Hematopoietic multipotent progenitor cell treated with erythropoietin and hydrocortisone succinate and interleukin-3 and kit ligand, for 6 days (in vitro differentiated cells): Measurements from ENCODE around the gene ZBTB9.

Source experiments
- DNase-seq: peaks from one replicate; pipeline ENCODE4 v3.0.0-alpha.2; 2015

ZBTB9 gene, protein sequence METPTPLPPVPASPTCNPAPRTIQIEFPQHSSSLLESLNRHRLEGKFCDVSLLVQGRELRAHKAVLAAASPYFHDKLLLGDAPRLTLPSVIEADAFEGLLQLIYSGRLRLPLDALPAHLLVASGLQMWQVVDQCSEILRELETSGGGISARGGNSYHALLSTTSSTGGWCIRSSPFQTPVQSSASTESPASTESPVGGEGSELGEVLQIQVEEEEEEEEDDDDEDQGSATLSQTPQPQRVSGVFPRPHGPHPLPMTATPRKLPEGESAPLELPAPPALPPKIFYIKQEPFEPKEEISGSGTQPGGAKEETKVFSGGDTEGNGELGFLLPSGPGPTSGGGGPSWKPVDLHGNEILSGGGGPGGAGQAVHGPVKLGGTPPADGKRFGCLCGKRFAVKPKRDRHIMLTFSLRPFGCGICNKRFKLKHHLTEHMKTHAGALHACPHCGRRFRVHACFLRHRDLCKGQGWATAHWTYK

DNA sequence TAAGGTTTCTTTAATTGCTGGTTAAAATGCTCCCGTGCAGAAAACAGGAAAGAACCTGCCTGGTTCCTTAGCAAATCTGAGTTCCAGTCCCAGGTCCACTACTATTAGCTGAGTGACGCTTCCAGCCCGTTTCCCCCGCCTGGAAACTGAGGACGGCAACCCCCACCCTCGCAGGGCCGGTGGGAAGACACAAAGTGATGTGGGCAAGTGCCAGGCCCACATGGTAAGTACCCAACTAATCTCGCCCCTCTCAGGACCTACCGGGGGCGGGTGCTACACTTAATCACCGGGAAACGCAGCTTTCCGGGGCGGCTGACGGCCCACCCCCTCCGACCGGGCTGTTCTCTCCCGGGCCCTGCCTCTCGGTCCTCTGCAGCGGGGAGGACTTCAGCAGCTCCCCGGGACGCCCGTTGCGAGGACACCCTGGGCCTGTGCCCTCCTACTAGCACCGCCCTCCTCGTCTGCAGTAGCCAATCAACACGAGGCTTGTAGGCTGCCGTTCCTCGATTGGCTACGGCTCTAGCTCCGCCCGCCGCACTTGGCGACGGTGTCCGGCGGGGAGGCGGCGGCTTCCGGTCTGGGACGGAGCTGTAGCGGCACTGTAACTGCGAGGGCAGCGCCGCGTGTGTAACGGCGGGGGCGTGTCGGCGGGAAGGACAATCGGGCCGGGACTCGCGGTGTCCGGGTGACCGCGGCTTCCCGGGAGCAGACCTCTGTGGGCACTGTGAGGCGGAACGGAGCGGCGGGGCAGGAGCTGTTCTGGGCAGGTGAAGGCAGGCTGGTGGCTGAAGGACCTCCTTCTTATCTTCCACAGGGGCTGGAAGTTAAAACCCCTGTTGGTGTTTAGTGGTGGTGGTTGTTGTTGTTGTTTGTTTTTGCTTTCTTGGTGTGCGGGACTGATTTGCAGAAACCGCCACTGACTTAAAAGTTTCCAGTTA lies at the start of gene ZBTB9:
Gene ZBTB9, plus strand, starts transcription at position 568 of the 938 bp plus-strand sequence. CDS start 525 bp downstream, outside the sequence.
- DNase-seq, result peak; percentile 98

DNA sequence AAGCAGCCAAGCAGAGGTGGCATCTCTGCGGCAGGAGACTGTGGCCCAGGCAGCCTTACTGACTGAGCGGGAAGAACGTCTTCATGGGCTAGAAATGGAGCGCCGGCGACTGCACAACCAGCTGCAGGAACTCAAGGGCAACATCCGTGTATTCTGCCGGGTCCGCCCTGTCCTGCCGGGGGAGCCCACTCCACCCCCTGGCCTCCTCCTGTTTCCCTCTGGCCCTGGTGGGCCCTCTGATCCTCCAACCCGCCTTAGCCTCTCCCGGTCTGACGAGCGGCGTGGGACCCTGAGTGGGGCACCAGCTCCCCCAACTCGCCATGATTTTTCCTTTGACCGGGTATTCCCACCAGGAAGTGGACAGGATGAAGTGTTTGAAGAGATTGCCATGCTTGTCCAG lies 49.5 kb upstream of the ZBTB9 start:
- DNase-seq, result no peak

DNA sequence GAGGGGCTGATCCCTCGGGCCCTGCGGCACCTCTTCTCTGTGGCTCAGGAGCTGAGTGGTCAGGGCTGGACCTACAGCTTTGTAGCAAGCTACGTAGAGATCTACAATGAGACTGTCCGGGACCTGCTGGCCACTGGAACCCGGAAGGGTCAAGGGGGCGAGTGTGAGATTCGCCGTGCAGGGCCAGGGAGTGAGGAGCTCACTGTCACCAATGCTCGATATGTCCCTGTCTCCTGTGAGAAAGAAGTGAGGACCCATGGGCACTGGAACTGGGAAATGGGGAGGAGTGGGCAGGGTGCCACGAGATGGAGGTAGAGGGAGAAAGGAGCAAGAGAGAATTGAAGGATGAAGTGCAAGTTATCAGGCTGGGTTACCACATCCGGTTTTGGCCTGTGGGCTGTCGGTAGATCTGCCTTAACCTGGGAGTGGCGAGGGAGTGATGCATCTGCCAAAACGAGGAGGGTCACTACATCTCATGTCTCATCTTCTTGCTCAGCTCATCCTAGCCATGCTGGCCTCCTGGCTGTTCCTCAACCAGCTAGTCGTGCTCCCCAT lies 48.9 kb upstream of the ZBTB9 start:
- DNase-seq, result no peak

DNA sequence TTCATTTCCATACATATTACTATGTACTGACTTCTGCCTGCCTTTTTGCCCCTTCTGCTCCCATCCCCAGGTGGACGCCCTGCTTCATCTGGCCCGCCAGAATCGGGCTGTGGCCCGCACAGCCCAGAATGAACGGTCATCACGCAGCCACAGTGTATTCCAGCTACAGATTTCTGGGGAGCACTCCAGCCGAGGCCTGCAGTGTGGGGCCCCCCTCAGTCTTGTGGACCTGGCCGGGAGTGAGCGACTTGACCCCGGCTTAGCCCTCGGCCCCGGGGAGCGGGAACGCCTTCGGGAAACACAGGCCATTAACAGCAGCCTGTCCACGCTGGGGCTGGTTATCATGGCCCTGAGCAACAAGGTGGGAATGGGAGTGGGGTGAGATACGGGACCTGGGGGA lies 48.2 kb upstream of the ZBTB9 start:
- DNase-seq, result no peak

DNA sequence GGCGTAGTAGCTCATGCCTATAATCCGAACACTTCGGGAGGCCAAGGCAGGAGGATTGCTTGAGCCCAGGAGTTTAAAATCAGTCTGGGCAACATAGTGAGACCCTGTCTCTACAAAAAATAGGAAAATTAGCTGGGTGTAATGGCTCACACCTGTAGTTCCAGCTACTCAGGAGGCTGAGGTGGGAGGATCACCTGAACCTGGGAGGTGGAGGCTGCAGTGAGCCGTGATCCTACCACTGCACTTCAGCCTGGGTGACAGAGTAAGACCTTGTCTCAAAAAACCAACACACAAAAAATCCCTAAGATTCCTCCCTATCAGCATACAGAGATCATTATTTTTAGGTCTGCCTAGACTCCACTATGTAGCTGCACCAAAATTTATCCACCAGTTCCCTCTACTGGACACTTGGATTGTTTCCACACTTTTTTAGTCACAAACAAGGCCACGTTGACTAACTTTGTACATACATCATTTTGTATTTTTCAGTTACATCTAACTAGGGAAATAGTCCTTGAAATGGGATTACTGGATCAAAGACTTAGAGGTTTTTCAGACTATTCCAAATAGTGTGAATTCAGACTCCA lies 47.2 kb upstream of the ZBTB9 start:
- DNase-seq, result peak; percentile 77

DNA sequence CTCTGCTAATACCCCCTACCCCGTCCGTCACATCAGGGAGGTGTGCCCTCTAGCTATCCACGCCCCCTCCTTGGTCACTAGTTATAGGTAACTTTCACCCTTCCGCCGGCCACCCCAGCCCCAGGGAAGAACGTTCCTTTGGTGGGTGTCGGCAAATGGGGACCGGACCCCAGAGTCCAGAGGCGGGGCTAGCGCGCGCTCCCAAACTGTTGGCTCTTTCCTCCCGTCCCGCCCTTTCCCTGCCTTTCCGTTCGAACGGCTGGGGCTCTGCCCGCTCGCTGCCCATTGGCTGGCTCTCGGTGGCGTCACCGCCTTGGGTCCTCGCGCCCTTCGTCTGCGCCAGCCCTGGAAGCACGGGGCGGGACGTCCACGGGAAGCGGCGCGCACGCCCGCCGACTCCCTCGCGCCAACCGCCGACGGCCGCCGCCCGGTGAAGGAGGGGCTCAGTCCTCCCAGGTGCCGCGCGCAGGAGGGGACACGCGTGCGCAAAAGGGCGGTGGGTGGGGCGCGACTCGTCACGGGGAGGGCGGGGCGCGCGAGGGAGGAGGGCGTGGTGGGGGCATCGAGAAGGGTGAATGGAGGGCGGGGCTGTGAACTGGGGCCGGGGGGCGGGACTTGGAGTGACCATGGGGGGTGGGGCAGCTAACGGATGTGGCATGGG lies 44.2 kb upstream of the ZBTB9 start:
- DNase-seq, result peak; percentile 99

DNA sequence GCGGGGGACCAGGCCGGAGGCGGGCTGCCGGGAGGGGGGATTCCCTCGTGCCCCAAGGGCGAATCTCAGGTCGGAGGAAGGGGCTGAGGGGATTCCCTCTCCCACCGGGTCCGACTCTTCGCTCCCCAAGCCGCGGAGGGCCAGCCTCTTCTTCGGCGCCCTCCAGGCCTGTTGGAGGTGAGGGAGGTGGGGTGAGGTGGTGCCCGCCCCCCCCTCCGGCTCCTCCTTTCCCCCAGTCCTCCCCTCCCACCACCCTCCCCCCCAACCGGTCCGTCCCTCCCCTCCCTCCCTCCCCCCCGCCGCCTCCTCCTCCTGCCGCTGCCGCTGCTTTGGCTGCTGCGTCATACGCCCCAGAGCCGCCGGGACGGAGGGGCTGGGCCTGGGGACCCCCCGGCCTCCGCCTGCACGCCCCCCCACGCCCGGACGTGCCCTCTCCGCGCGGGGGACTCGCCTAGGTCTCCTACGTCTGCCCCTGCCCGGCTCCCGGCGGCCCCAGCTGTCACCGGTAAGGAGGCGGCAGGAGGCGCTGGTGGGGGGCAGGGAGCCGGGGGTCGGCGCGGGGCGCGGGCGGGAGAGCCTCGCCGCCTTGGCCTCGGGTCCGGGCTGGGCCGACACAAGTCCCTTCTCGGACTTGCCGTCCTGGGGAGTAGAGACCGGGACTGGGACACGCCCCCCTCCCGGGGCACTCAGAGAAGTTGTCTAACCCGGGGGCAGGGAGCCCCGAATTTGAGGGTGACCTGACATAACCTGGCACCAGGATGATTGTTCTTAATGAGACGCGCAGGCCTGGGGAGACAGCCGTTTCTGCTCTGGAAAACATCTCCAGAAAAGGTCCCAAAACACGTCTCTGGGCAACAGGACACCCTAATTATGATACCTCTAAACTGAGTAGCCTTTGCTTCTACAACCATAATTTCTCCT lies 43.4 kb upstream of the ZBTB9 start, which contains the start of gene PHF1:
Gene PHF1, plus strand, starts transcription at position 304 of the 921 bp plus-strand sequence. CDS start 1,250 bp downstream, outside the sequence.
- peak; percentile 89 for DNase-seq

DNA sequence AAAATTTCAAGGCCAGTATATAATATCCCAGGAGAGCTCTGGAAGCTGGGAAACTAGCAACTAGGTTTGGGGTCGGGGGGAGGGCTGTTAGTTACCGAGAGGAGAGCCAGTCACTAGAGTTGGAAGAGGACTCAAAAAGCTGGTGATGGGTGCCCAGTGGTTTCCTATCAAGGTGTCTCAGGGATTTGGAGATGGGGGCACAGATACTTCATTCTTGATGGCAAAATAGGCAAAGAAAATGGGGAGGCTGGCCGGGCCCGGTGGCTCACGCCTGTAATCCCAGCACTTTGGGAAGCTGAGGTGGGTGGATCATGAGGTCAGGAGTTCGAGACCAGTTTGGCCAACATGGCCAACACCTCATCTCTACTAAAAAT lies 42.8 kb upstream of the ZBTB9 start:
- no peak for DNase-seq

DNA sequence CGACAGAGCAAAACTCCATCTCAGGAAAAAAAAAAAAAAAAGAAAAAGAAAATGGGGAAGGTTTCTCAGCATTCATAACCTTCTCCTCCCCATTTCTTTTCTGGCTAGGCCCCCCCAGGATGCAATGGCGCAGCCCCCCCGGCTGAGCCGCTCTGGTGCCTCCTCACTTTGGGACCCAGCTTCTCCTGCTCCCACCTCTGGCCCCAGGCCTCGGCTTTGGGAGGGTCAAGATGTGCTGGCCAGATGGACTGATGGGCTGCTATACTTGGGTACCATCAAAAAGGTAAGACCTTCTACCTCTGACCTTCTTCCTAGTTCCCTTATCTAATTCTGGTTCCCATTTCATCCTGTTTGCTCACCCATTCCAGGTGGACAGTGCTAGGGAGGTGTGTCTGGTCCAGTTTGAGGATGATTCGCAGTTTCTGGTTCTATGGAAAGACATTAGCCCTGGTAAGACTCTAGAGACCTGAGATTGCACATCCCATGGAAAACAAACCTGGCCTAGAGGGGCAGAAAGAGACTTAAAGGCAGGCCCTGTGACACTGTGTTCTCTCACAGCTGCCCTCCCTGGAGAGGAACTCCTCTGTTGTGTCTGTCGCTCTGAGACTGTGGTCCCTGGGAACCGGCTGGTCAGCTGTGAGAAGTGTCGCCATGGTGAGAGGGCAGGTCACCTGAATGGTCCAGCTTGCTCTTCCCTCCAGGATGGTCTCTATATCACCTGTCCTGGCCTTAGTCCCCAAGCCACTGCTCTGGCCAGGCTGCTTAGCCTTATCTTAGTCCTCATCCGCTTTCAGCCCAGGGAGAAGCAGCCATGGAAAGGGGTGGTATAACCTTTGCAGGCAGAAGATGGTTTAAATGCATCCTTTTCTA lies 42.0 kb upstream of the ZBTB9 start:
- DNase-seq, result no peak

DNA sequence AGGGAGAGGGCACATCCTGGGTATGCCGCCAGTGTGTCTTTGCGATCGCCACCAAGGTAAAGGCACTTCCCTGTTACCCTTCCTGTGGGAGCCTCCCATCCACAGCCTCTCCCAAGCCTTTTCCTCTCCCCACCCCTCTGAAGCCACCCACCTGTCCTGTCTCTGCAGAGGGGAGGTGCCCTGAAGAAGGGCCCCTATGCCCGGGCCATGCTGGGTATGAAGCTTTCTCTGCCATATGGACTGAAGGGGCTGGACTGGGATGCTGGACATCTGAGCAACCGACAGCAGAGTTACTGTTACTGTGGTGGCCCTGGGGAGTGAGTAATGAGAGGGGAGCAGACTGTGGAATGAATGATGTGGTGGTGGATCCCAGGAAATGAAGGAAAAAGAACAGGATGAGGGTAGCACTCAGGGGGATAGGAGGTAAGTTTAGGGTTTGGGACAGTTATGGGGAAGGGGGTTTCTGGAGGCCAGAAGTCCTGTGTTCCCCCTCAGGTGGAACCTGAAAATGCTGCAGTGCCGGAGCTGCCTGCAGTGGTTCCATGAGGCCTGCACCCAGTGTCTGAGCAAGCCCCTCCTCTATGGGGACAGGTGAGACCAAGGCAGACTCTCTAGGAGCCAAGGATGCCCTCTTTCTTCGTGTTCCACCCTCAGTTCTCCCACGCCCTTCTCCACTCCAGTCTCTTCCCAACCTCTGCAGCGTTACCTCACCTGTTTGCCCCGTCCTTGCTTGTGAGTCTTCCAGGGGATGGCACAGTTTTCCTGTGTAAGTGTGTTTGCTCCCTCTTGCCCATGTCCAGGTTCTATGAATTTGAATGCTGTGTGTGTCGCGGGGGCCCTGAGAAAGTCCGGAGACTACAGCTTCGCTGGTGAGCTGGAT lies 40.9 kb upstream of the ZBTB9 start:
- DNase-seq, result no peak

DNA sequence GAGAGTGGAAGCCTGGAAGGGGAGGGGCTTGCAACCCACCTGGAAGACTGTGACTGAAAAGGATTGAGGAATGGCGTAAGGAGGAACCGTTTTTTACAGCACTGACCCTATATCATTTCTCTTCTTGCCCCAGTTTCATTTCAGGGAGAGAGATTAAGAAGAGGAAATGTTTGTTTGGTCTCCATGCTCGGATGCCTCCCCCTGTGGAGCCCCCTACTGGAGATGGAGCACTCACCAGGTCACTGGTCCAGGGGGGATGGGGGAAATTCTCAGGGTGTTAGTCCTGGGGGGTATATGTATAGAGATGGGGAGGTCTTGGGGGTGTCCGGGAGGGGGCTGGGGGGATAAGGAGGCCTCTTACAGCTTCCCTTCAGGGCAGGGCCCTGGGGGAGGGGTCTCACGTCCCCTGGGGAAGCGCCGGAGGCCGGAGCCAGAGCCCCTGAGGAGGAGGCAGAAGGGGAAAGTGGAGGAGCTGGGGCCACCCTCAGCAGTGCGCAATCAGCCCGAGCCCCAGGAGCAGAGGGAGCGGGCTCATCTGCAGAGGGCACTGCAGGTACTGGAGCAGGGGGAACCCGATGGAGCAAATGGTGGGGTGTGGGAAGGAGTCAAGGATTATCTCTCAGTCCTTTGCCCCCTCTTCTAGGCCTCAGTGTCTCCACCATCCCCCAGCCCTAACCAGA lies 39.6 kb upstream of the ZBTB9 start:
- DNase-seq, result peak; percentile 65

DNA sequence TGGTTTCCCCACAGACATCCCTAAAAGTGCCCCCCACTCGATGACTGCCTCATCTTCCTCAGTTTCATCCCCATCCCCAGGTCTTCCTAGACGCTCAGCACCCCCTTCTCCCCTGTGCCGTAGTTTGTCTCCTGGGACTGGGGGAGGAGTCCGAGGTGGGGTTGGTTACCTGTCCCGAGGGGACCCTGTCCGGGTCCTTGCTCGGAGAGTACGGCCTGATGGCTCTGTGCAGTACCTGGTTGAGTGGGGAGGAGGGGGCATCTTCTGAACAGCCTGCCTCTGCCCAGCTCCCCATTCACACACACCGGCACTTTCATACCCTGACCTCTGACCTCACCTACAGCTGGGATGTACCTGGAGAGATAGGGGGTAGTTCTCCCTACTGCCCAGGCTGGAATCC lies 38.5 kb upstream of the ZBTB9 start:
- no peak for DNase-seq

DNA sequence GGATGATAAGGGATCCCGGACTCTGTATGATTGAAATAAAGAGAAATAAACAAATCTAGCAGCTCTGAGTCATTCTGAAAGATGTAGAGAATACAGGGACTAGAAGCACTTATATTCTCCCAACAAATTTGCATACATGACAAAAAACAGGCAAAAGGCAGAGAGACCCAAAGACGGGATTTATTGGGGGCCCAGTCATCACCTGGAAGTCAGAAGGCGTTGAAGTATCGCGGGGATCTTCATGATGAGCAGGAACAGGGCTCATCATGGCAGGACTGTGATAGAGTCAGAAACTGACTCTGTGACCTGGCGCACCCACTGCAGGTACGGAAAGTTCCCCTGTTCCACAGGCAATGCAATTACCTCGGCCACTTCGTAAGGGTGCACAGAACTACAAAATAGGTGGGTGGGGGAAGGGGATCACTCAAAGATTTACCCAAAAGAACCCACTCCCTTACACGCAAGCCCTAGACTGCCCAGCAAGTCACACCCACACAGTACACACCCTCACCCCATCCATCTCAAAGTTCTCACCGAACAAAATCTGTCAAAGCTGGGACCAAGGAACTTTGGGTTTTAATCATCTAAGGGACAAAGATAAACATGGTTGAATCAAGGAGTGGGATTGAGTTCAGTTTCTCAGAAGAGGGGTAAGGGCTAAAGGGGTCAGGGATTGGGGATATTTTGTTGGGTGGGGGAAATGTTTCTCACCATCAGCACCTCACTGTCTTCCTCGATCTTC lies 37.8 kb upstream of the ZBTB9 start:
- DNase-seq, result no peak

DNA sequence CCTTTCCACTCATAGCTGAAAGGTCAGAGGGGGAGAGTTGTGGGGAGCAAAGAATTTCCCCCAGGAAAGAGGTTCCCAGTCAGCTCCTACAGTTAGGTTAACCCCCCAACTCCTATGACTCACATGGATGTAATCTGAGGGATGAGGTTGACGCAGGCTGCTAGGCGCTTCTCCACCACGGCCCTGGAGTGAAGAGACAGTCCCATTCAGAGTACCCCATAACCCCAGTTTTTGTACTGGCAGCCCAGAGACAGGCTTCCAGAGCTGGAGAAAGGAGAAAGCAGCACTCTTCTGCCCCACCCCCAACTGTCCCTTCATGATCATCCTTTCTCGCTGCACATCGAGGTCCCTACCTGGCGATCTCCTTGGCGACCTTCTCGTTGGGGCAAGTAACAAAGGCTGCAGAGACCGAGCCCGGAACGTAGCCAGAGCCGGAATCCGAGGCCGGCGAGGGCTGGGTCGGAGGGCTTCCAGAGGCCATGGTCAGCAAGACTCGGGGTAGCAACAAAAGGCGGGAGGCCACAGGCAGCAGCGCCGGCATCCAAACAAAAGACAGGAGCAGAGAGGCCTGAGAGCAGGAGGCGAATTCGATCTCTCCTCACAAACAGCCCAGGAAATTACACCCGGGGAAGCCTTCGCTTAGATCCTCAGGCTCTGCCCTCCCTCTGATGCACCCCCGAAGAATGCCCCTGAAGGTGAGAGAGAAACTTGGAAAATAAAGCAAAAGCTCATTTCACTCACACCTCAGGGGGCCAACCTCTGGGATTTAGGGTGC lies 37.1 kb upstream of the ZBTB9 start:
- DNase-seq, result peak; percentile 47

DNA sequence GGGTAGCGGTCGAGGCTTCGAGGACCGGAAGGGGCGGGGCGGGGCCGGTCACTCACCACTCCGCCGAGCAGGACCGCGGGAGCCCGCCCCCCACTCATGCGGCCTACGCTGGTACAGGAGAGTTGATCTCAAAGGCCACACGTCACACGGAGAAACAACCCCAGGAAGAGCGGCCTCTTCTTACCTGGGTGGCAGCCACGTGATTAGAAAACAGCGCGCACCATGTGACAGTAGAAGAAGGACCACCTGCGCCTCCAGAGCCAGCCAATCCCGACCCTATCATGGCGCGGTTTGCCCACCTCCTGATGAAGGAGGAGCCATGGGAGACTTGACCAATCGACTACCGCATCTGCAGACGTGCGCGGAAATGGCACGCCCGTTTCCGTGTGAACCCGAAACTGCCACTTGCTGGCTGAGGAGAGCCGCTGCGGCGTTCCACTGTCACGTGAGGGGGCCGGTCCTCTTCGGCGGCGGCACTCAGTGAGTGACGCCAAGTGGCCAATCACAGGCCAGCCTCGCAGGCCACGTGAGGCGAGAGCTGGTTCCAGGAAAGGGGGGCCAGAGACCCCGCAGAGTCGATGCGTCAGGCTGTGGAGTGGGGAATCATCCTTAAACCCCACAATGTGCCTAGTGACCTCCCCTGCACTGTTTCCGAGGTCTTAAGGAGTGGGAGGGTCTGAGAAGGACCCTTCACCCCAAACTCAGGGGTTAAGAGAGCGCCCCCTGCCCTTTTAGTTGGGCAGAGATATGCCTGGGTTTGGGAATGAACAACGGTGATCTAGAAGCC lies 36.3 kb upstream of the ZBTB9 start, which contains the start of gene CUTA:
Gene CUTA, minus strand, starts transcription at position 205 of the 787 bp plus-strand sequence. Its CDS starts 107 bp downstream, at position 98.
- DNase-seq, result peak; percentile 100
